Measurements from ENCODE around the gene CGB2. TPM values are rescaled to one million over a fixed set of nuclear protein-coding genes. Genes with fewer than 3 reads are reported as not detected.

CGB2 gene
- total and polyA plus RNA-seq, 10 donors: not detected

- Histone ChIP-seq H3K36me3 (no peaks in the 10 kb centered on the region), H3K27me3 (replicated peaks in 1 of 7) (peaks cover 0 to 85% (median 36%) of the 10 kb centered on the region in 7 donors), H3K4me3 (no peak overlapping the region), H3K4me1 (peaks cover 14 to 30% (median 23%) of the 10 kb centered on the region in 6 donors), H3K27ac (no peak overlapping the region), H3K9me3 (no peaks in the 10 kb centered on the region)
- no peak for DNase-seq
- 44 to 62% (median 48%) methylated on average over 8 to 10 of the region's 10 CpGs for WGBS, 5 donors
- intact Hi-C loops (cut with DNase I; ENCODE audit: low total_unique reads): no loop called here
- TF ChIP-seq POLR2AphosphoS5 (IDR thresholded peaks at IDR 0.05) (no peak), POLR2A (IDR thresholded peaks at IDR 0.05) (no peak), CTCF (IDR thresholded peaks at IDR 0.05 in 8 of 11, conservative IDR thresholded peaks at IDR 0.05 in 3 of 11) (no peak)
Observed at GRCh38 chr19:49058562-49058961, 26.9 kb downstream of the CGB2 start.

GRCh38 chr19:49059053-49059452 is 27.4 kb downstream of the CGB2 start:
- DNase-seq: no peak
- Histone ChIP-seq H3K9me3 (no peaks in the 10 kb centered on the region), H3K4me1 (peaks cover 14 to 30% (median 23%) of the 10 kb centered on the region in 6 donors), H3K27ac (no peak overlapping the region), H3K27me3 (replicated peaks in 1 of 7) (peaks cover 0 to 90% (median 41%) of the 10 kb centered on the region in 7 donors), H3K4me3 (no peak overlapping the region), H3K36me3 (no peaks in the 10 kb centered on the region)
- TF ChIP-seq POLR2A (IDR thresholded peaks at IDR 0.05) (no peak), POLR2AphosphoS5 (IDR thresholded peaks at IDR 0.05) (no peak), CTCF (IDR thresholded peaks at IDR 0.05 in 8 of 11, conservative IDR thresholded peaks at IDR 0.05 in 3 of 11) (no peak)
- intact Hi-C loops (cut with DNase I; ENCODE audit: low total_unique reads): no loop called here
- 53 to 69% (median 60%) methylated on average over 9 of the region's 9 CpGs for WGBS, 5 donors

GRCh38 chr19:49061000-49061399 is 29.3 kb downstream of the CGB2 start:
- TF ChIP-seq CTCF (IDR thresholded peaks at IDR 0.05 in 8 of 11, conservative IDR thresholded peaks at IDR 0.05 in 3 of 11): no peak
- TF ChIP-seq POLR2AphosphoS5 (IDR thresholded peaks at IDR 0.05): no peak
- TF ChIP-seq POLR2A (IDR thresholded peaks at IDR 0.05): no peak
- H3K4me1 ChIP-seq: peaks cover 18 to 36% (median 27%) of the 10 kb centered on the region in 6 donors
- peaks cover 0 to 96% (median 59%) of the 10 kb centered on the region in 7 donors for H3K27me3 ChIP-seq (replicated peaks in 1 of 7)
- no peaks in the 10 kb centered on the region for H3K9me3 ChIP-seq
- H3K36me3 ChIP-seq: no peaks in the 10 kb centered on the region
- DNase-seq: no peak
- no peak overlapping the region for H3K4me3 ChIP-seq
- 83 to 96% (median 89%) methylated on average over 2 of the region's 2 CpGs for WGBS, 5 donors
- no peak overlapping the region for H3K27ac ChIP-seq
- intact Hi-C loops (cut with DNase I; ENCODE audit: low total_unique reads): no loop called here

- no peak for DNase-seq
Observed at GRCh38 chr19:49061445-49061844, 29.8 kb downstream of the CGB2 start.

More at GRCh38 chr19:49061445-49061844, 29.8 kb downstream of the CGB2 start:
- Histone ChIP-seq H3K27ac (no peak overlapping the region), H3K4me1 (peaks cover 14 to 31% (median 22%) of the 10 kb centered on the region in 6 donors), H3K27me3 (replicated peaks in 1 of 7) (peaks cover 0 to 96% (median 62%) of the 10 kb centered on the region in 7 donors), H3K4me3 (no peak overlapping the region), H3K9me3 (no peaks in the 10 kb centered on the region), H3K36me3 (no peaks in the 10 kb centered on the region)
- intact Hi-C loops (cut with DNase I; ENCODE audit: low total_unique reads): no loop called here
- WGBS, 5 donors: 42 to 64% (median 54%) methylated on average over 9 to 25 of the region's 25 CpGs
- TF ChIP-seq CTCF (IDR thresholded peaks at IDR 0.05 in 8 of 11, conservative IDR thresholded peaks at IDR 0.05 in 3 of 11) (no peak), POLR2AphosphoS5 (IDR thresholded peaks at IDR 0.05) (no peak), POLR2A (IDR thresholded peaks at IDR 0.05) (no peak)
